H1 (cell line): ENCODE results near the gene COL16A1. TPM values are rescaled to one million over a fixed set of nuclear protein-coding genes. Genes with fewer than 3 reads are reported as not detected.

ENCODE experiments used
- CTCF ChIA-PET: fragments of 300-600 bp; sonication (Branson Sonifier 250); formaldehyde crosslinking; loops from one replicate; lab custom pipeline; 2021; ENCODE audit not compliant: partially characterized antibody; lab: Charles Lee
- POLR2A ChIA-PET: fragments of 300-600 bp; sonication (Branson Sonifier 250); formaldehyde crosslinking; loops from one replicate; lab custom pipeline; 2021; ENCODE audit warnings: inconsistent platforms; ENCODE audit not compliant: partially characterized antibody; lab: Charles Lee
- DNase-seq, 2 experiments: peaks; one replicate each; pipeline versions ENCODE4 v3.0.0 to v3.0.0-alpha.2; 2010 to 2022; ENCODE audit warnings: low spot score in 2 of 2, low read depth in 1 of 2, mixed read lengths in 1 of 2
- FAIRE-seq: peaks from 2 replicates; lab custom pipeline; 2011; peaks lifted over from hg19 to GRCh38; lab: Jason Lieb, UNC
- H2AFZ ChIP-seq: 2 replicates; pipeline ENCODE4 v1.8.1; 2012; ENCODE audit warnings: low read length, inconsistent platforms
- H2AK5ac ChIP-seq: 2 replicates; pipeline ENCODE4 v1.6.1; 2013; ENCODE audit warnings: low read depth, low read length
- H2BK120ac ChIP-seq: replicated peaks from 2 replicates; pipeline ENCODE3; 2013; ENCODE audit warnings: low read depth, low read length, inconsistent platforms
- H2BK12ac ChIP-seq: 2 replicates; pipeline ENCODE4 v1.6.1; 2013; ENCODE audit warnings: low read depth, low read length
- H2BK15ac ChIP-seq: 2 replicates; pipeline ENCODE4 v1.6.1; 2013; ENCODE audit warnings: low read length
- H2BK20ac ChIP-seq: 2 replicates; pipeline ENCODE4 v1.6.1; 2013; ENCODE audit warnings: low read length
- H2BK5ac ChIP-seq: 2 replicates; pipeline ENCODE4 v1.6.1; 2013; ENCODE audit warnings: low read depth, low read length
- H3K14ac ChIP-seq: 2 replicates; pipeline ENCODE4 v1.6.1; 2013; ENCODE audit warnings: inconsistent platforms; ENCODE audit not compliant: insufficient read length
- H3K18ac ChIP-seq: 2 replicates; pipeline ENCODE4 v1.6.1; 2013; ENCODE audit warnings: low read length; ENCODE audit errors: extremely low read depth
- H3K23ac ChIP-seq: 2 replicates; pipeline ENCODE4 v1.6.1; 2013; ENCODE audit warnings: inconsistent platforms; ENCODE audit not compliant: insufficient read length
- H3K23me2 ChIP-seq: 2 replicates; pipeline ENCODE4 v1.6.1; 2013; ENCODE audit warnings: low read depth, low read length
- H3K27ac ChIP-seq: 2 replicates; pipeline ENCODE4 v1.6.1; 2011; ENCODE audit warnings: low read depth, low read length, inconsistent platforms
- H3K27me3 ChIP-seq, 4 experiments: replicated peaks in 1 of 4; 1 replicate in 1 of 4; 2 replicates in 3 of 4; pipeline versions ENCODE4 v1.6.1 to v1.8.1; 2011 to 2013; ENCODE audit warnings: low read length in 3 of 4, mild to moderate bottlenecking in 3 of 4, inconsistent platforms in 2 of 4, mixed read lengths in 2 of 4, moderate library complexity in 1 of 4; ENCODE audit not compliant: control insufficient read depth in 3 of 4, insufficient read depth in 3 of 4; ENCODE audit errors: extremely low read depth in 1 of 4
- H3K36me3 ChIP-seq, 4 experiments: 2 replicates each; pipeline versions ENCODE4 v1.6.1 to v1.8.1; 2011 to 2013; ENCODE audit warnings: mild to moderate bottlenecking in 4 of 4, low read length in 3 of 4, moderate library complexity in 2 of 4, control low read depth in 1 of 4, inconsistent platforms in 1 of 4; ENCODE audit not compliant: insufficient read depth in 4 of 4, control insufficient read depth in 2 of 4
- H3K4ac ChIP-seq: replicated peaks from 2 replicates; pipeline ENCODE3; 2013; ENCODE audit warnings: low read length, low read depth, mixed read lengths, inconsistent platforms; ENCODE audit not compliant: insufficient read length
- H3K4me1 ChIP-seq, 4 experiments: replicated peaks in 1 of 4; 1 replicate in 1 of 4; 2 replicates in 3 of 4; pipeline versions ENCODE4 v1.6.1 to v1.8.1; 2011 to 2013; ENCODE audit warnings: low read length in 3 of 4, inconsistent platforms in 2 of 4, mixed read lengths in 1 of 4; ENCODE audit not compliant: insufficient read depth in 4 of 4, control insufficient read depth in 3 of 4
- H3K4me2 ChIP-seq, 2 experiments: 2 replicates each; pipeline versions ENCODE4 v1.6.1 to v1.8.1; 2011 to 2013; ENCODE audit warnings: low read depth in 2 of 2, low read length in 2 of 2, control low read depth in 1 of 2, inconsistent platforms in 1 of 2, mild to moderate bottlenecking in 1 of 2; ENCODE audit not compliant: insufficient read depth in 1 of 2
- H3K4me3 ChIP-seq, 4 experiments: fragments of 200-600, 300-600 bp in 1 of 4; sonication (generic), shearing (Covaris generic), sonication (Bioruptor Twin) in 1 of 4; 2 replicates each; pipeline versions ENCODE4 v1.5.1 to v1.8.1; 2011 to 2016; ENCODE audit warnings: low read length in 4 of 4, low read depth in 3 of 4, control low read depth in 2 of 4, inconsistent platforms in 2 of 4, mild to moderate bottlenecking in 2 of 4, mixed read lengths in 1 of 4, moderate library complexity in 1 of 4; ENCODE audit not compliant: insufficient read depth in 2 of 4; ENCODE audit errors: extremely low read depth in 1 of 4
- H3K56ac ChIP-seq: replicated peaks from 2 replicates; pipeline ENCODE3; 2013; ENCODE audit warnings: low read depth, mild to moderate bottlenecking, mixed read lengths, low read length, inconsistent platforms; ENCODE audit not compliant: insufficient read length
- H3K79me1 ChIP-seq: 2 replicates; pipeline ENCODE4 v1.6.1; 2013; ENCODE audit warnings: low read depth, low read length, control low read depth
- H3K79me2 ChIP-seq, 2 experiments: 2 replicates each; pipeline versions ENCODE4 v1.6.1 to v1.8.1; 2012 to 2013; ENCODE audit warnings: low read length in 2 of 2, mild to moderate bottlenecking in 2 of 2, inconsistent platforms in 1 of 2; ENCODE audit not compliant: insufficient read depth in 2 of 2, control insufficient read depth in 1 of 2
- H3K9ac ChIP-seq, 4 experiments: replicated peaks in 1 of 4; 1 replicate in 1 of 4; 2 replicates in 3 of 4; pipeline versions ENCODE4 v1.6.1 to v1.8.1; 2011 to 2013; ENCODE audit warnings: low read depth in 3 of 4, low read length in 3 of 4, control low read depth in 2 of 4, mild to moderate bottlenecking in 2 of 4, moderate library complexity in 2 of 4, inconsistent platforms in 1 of 4; ENCODE audit errors: extremely low read depth in 1 of 4
- H3K9me3 ChIP-seq, 2 experiments: 2 replicates each; pipeline versions ENCODE4 v1.6.1 to v1.8.1; 2012 to 2013; ENCODE audit warnings: mild to moderate bottlenecking in 2 of 2, moderate library complexity in 2 of 2, control low read depth in 1 of 2, inconsistent platforms in 1 of 2, low read depth in 1 of 2, low read length in 1 of 2, mixed read lengths in 1 of 2; ENCODE audit not compliant: insufficient read depth in 2 of 2
- H4K20me1 ChIP-seq, 2 experiments: replicated peaks in 1 of 2; 2 replicates each; pipeline versions ENCODE3 to v1.8.1; 2011 to 2013; ENCODE audit warnings: inconsistent platforms in 2 of 2, low read length in 2 of 2, mild to moderate bottlenecking in 1 of 2; ENCODE audit not compliant: insufficient read depth in 2 of 2, control insufficient read depth in 1 of 2
- H4K5ac ChIP-seq: 2 replicates; pipeline ENCODE4 v1.6.1; 2013; ENCODE audit warnings: low read length, low read depth, mixed read lengths, inconsistent platforms; ENCODE audit not compliant: insufficient read length
- H4K8ac ChIP-seq: 2 replicates; pipeline ENCODE4 v1.8.0; 2013; ENCODE audit warnings: mild to moderate bottlenecking, moderate library complexity, low read length, inconsistent platforms; ENCODE audit not compliant: insufficient read depth; ENCODE audit errors: extremely low read depth
- H4K91ac ChIP-seq: replicated peaks from 2 replicates; pipeline ENCODE3; 2013; ENCODE audit warnings: low read length, mixed read lengths, inconsistent platforms; ENCODE audit not compliant: insufficient read length
- BRCA1 ChIP-seq: IDR thresholded peaks from 2 replicates; pipeline ENCODE4 v1.6.1; 2012; ENCODE audit warnings: low read depth, low read length, improper control_type of control experiment
- EZH2 ChIP-seq: fragments of 200-600 bp; sonication (generic); IDR thresholded peaks from 2 replicates; pipeline ENCODE4 v1.7.1; 2012; ENCODE audit warnings: low read depth, mild to moderate bottlenecking, moderate library complexity, low read length, inconsistent platforms; ENCODE audit not compliant: severe bottlenecking
- KDM5A ChIP-seq: fragments of 200-600 bp; IDR thresholded peaks from 2 replicates; pipeline ENCODE4 v1.7.1; 2012; ENCODE audit warnings: mild to moderate bottlenecking, low read length, inconsistent platforms, mixed read lengths
- POLR2A ChIP-seq, 2 experiments: IDR thresholded peaks; 1 replicate in 1 of 2; 2 replicates in 1 of 2; pipeline ENCODE4 v1.6.1; 2011; ENCODE audit warnings: low read depth in 2 of 2, low read length in 2 of 2, mild to moderate bottlenecking in 2 of 2; ENCODE audit errors: control extremely low read depth in 1 of 2
- POLR2AphosphoS5 ChIP-seq: IDR thresholded peaks from 2 replicates; pipeline ENCODE4 v1.6.1; 2011; ENCODE audit warnings: low read depth, low read length
- SIX5 ChIP-seq: IDR thresholded peaks from 2 replicates; pipeline ENCODE4 v1.6.1; 2011; ENCODE audit warnings: mild to moderate bottlenecking, low read depth, low read length
- SP1 ChIP-seq: IDR thresholded peaks from 2 replicates; pipeline ENCODE4 v1.6.1; 2011; ENCODE audit warnings: low read depth, low read length
- SP2 ChIP-seq: IDR thresholded peaks from 2 replicates; pipeline ENCODE4 v1.6.1; 2012; ENCODE audit warnings: mild to moderate bottlenecking, low read length, inconsistent platforms
- SP4 ChIP-seq: IDR thresholded peaks from 2 replicates; pipeline ENCODE4 v1.6.1; 2012; ENCODE audit warnings: low read length, inconsistent platforms
- TBP ChIP-seq: IDR thresholded peaks from 2 replicates; pipeline ENCODE4 v1.6.1; 2011; ENCODE audit warnings: low read depth, low read length, improper control_type of control experiment
- TCF12 ChIP-seq: IDR thresholded peaks from 2 replicates; pipeline ENCODE4 v1.6.1; 2011; ENCODE audit warnings: low read depth, mild to moderate bottlenecking, low read length
- TEAD4 ChIP-seq: IDR thresholded peaks from 2 replicates; pipeline ENCODE4 v1.6.1; 2012; ENCODE audit warnings: low read depth, low read length, inconsistent platforms, mixed read lengths
- YY1 ChIP-seq: IDR thresholded peaks from 2 replicates; pipeline ENCODE4 v1.6.1; 2011; ENCODE audit warnings: low read depth, mild to moderate bottlenecking, low read length
- WGBS, 2 experiments: shearing (Covaris generic) in 1 of 2; methylation state at CpG; one replicate each; pipeline versions ENCODE4 v1.1.6 to v1.1.7; 2013 to 2015; ENCODE audit warnings: low lambda C conversion rate in 2 of 2, mixed read lengths in 2 of 2, inconsistent platforms in 1 of 2, low coverage in 1 of 2, missing lambda C conversion rate in 1 of 2; ENCODE audit not compliant: insufficient replicate concordance in 2 of 2, insufficient coverage in 1 of 2, insufficient read length in 1 of 2; ENCODE audit errors: extremely low coverage in 1 of 2, missing lambda C conversion rate in 1 of 2; 5-methylcytosine and 5-hydroxymethylcytosine counted together
- polyA plus RNA-seq, 7 experiments: library from polyadenylated mRNA; depleted of rRNA in 3 of 7; stranded (reverse) in 5 of 7; unstranded in 2 of 7; fragments of >200 nt in 5 of 7; fragments of 200-250 nt in 2 of 7; gene quantifications; 1 replicate in 5 of 7; 2 replicates in 1 of 7; 4 replicates in 1 of 7; pipeline versions ENCODE4 v1.2.1 to v1.2.3, GENCODE V29; 2011 to 2013; ENCODE audit warnings: missing spikeins in 2 of 7, mixed read lengths in 2 of 7
- total RNA-seq: library from RNA; stranded (reverse); fragmentation: NEBNext Ultra II Directional; extraction: Animal tissue kit (Norgen Biotek cat#: 25700); gene quantifications from 2 replicates; pipeline ENCODE4 v1.2.1, GENCODE V29; 2021
- TF ChIP-seq, protein P1 (sequence below): IDR thresholded peaks from 2 replicates; pipeline ENCODE4 v1.6.1; 2011; ENCODE audit warnings: low read length, improper control_type of control experiment

COL16A1 gene
- total and polyA plus RNA-seq, 2 of the 8 experiments (the other 6 are each of a cell fraction or from before 2014, with no cell fraction given): 2.0 to 10.5 TPM

DNA sequence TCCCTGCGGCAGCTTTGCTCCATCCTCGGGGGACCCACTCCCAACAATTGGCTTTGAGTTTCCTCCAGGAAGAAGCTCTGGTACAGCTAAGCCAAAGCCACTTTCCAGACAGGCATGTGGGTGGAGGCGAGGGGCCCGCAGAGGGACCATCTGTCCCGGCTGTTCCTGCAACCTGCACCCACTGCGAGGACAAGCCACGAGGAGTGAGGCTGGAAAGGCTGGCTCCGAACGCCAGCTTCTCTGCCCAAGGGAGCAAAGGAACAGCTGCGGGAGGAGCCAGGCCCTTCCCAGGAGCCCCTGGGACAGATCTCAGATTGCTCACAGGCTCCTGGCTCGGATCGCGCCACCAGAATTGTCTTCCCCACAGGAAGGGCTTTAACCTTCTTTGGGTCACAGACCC lies 30.8 kb downstream of the COL16A1 start:
- POLR2A ChIA-PET: interaction anchor here (0.7 kb wide), 1 partner anchor 32 kb away, joined by 3 read pairs; no protein-coding TSS in a partner anchor
- Histone ChIP-seq H4K20me1 (no peaks in the 10 kb centered on the region), H3K56ac (no peak overlapping the region), H2AFZ (no peak overlapping the region), H3K23me2 (no peaks in the 10 kb centered on the region), H3K4me1 (peaks cover 0 to 10% (median 8%) of the 10 kb centered on the region in 4 experiments; a peak in 5 of 7 replicates), H3K36me3 (no peaks in the 10 kb centered on the region), H4K8ac (0 out of 2 replicates have a peak overlapping the region, but pooled peaks have one; percentile 14), H3K79me1 (no peaks in the 10 kb centered on the region), H3K23ac (no peak overlapping the region), H3K4ac (no peak overlapping the region), H3K18ac (no peak overlapping the region), H3K4me2 (no peak overlapping the region), H2BK5ac (no peak overlapping the region), H2AK5ac (no peak overlapping the region), H2BK12ac (no peak overlapping the region), H3K27ac (no peak overlapping the region), H3K79me2 (no peaks in the 10 kb centered on the region), H3K9ac (no peak overlapping the region), H3K4me3 (no peak overlapping the region), H4K91ac (no peak overlapping the region), H2BK15ac (no peak overlapping the region), H3K14ac (no peak overlapping the region), H2BK120ac (no peak overlapping the region), H3K27me3 (no peaks in the 10 kb centered on the region), H3K9me3 (no peaks in the 10 kb centered on the region), H2BK20ac (no peak overlapping the region), H4K5ac (no peak overlapping the region)
- FAIRE-seq (no peak), DNase-seq (no peak)
- TF ChIP-seq SIX5 (no peak), TBP (no peak), SP4 (no peak), KDM5A (no peak), TCF12 (no peak), BRCA1 (no peak), TEAD4 (no peak), YY1 (no peak), POLR2AphosphoS5 (no peak), EZH2 (no peak), SP2 (no peak), SP1 (no peak), POLR2A (IDR thresholded peaks at IDR 0.05; ENCODE audit: control extremely low read depth in 1 of 2, low read depth in 2 of 2, low read length in 2 of 2) (no peak)
- TF ChIP-seq, protein P1, sequence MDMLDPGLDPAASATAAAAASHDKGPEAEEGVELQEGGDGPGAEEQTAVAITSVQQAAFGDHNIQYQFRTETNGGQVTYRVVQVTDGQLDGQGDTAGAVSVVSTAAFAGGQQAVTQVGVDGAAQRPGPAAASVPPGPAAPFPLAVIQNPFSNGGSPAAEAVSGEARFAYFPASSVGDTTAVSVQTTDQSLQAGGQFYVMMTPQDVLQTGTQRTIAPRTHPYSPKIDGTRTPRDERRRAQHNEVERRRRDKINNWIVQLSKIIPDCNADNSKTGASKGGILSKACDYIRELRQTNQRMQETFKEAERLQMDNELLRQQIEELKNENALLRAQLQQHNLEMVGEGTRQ: no peak
- CTCF ChIA-PET: interaction anchor here (0.7 to 24.1 kb wide), 9 partner anchors 6 to 276 kb away, joined by 3 to 370 read pairs (median 3); partner anchors contain the start of gene COL16A1
- 86% methylated on average over 13 of the region's 13 CpGs; no CpG with 5 or more reads in 1 of the 2 experiments for whole genome bisulfite sequencing, 2 experiments
